ENCODE measurements around the gene INTS7. TPM values are rescaled to one million over a fixed set of nuclear protein-coding genes. Genes with fewer than 3 reads are reported as not detected.
A peak's percentile ranks its signal among the peaks of the same experiment; 100 is the strongest.

Gene INTS7
- total and polyA plus RNA-seq, 2 experiments from 2014 or later: 11.8 to 15.5 TPM

DNA sequence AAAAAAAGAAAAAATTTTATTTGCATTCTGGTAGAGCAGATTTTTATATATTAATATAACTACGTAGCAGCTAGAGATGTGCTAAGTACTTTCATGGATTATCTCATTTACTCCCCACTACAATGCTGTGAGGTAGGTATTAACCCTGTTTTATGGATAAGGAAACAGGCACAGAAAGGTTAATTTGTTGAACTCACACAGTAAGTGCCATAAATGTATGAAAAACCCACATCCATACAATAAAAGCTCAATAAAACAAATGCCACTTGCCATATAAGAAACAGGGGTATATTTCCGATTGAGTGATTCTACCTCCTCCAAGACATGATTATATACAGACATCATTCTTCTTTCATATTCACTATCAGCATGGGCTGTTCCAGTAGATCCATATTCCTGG is 83.1 kb downstream of the INTS7 start:
- Histone ChIP-seq H3K79me2 (no peaks in the 10 kb centered on the region), H3K9me3 (ENCODE audit: low read depth) (no peaks in the 10 kb centered on the region), H3K4me2 (no peak overlapping the region), H3K9me2 (replicated peaks; ENCODE audit: insufficient read depth) (no peaks in the 10 kb centered on the region), H3K4me1 (ENCODE audit: insufficient read depth) (peaks cover 5% of the 10 kb centered on the region), H3K4me3 (no peak overlapping the region), H3K36me3 (replicated peaks; ENCODE audit: insufficient read depth, low read depth) (no peaks in the 10 kb centered on the region), H3K27ac (peak overlapping the region; percentile 35), H3K27me3 (no peaks in the 10 kb centered on the region), H4K20me1 (ENCODE audit: insufficient read depth, poor library complexity, severe bottlenecking) (no peaks in the 10 kb centered on the region), H2AFZ (no peak overlapping the region)
- TF ChIP-seq EZH2 (IDR thresholded peaks at IDR 0.05; ENCODE audit: borderline replicate concordance) (no peak), EZH2phosphoT487 (IDR thresholded peaks at IDR 0.05; ENCODE audit: low read depth, severe bottlenecking, unreplicated experiment) (no peak)
- TF ChIP-seq, protein P1, sequence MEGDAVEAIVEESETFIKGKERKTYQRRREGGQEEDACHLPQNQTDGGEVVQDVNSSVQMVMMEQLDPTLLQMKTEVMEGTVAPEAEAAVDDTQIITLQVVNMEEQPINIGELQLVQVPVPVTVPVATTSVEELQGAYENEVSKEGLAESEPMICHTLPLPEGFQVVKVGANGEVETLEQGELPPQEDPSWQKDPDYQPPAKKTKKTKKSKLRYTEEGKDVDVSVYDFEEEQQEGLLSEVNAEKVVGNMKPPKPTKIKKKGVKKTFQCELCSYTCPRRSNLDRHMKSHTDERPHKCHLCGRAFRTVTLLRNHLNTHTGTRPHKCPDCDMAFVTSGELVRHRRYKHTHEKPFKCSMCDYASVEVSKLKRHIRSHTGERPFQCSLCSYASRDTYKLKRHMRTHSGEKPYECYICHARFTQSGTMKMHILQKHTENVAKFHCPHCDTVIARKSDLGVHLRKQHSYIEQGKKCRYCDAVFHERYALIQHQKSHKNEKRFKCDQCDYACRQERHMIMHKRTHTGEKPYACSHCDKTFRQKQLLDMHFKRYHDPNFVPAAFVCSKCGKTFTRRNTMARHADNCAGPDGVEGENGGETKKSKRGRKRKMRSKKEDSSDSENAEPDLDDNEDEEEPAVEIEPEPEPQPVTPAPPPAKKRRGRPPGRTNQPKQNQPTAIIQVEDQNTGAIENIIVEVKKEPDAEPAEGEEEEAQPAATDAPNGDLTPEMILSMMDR (IDR thresholded peaks at IDR 0.05; ENCODE audit: poor library complexity): no peak
- 96% methylated on average over 2 of the region's 2 CpGs for WGBS (ENCODE audit: low lambda C conversion rate, missing lambda C conversion rate)
- DNase-seq (ENCODE audit: low spot score): no peak

DNA sequence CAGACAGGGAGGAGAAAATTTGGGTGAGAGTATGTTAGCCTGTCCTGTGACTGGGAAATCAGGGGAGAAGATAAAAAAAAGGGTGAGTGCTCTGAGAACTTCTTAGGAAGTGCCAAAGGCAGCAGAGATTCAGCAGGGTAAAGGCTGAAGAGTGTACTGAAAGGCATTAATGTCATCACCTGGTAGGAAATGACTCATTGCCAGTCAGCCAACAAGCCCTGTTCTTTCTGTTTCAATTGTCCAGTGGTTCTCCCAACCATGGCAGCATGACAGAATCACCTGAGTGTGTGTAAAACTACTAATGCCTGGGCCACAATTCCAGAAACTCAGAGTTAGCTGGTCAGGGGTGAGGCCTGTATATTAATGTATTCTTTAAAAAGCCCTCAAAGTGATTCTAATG is 83.5 kb downstream of the INTS7 start:
- Histone ChIP-seq H3K4me2 (no peak overlapping the region), H3K4me1 (ENCODE audit: insufficient read depth) (peaks cover 5% of the 10 kb centered on the region), H3K9me3 (ENCODE audit: low read depth) (no peaks in the 10 kb centered on the region), H3K27ac (peak overlapping the region; percentile 52), H3K27me3 (no peaks in the 10 kb centered on the region), H3K9me2 (replicated peaks; ENCODE audit: insufficient read depth) (no peaks in the 10 kb centered on the region), H3K4me3 (no peak overlapping the region), H3K79me2 (no peaks in the 10 kb centered on the region), H4K20me1 (ENCODE audit: insufficient read depth, poor library complexity, severe bottlenecking) (no peaks in the 10 kb centered on the region), H2AFZ (no peak overlapping the region), H3K36me3 (replicated peaks; ENCODE audit: insufficient read depth, low read depth) (no peaks in the 10 kb centered on the region)
- TF ChIP-seq EZH2 (IDR thresholded peaks at IDR 0.05; ENCODE audit: borderline replicate concordance) (no peak), EZH2phosphoT487 (IDR thresholded peaks at IDR 0.05; ENCODE audit: low read depth, severe bottlenecking, unreplicated experiment) (no peak)
- TF ChIP-seq, protein P1 (IDR thresholded peaks at IDR 0.05; ENCODE audit: poor library complexity): no peak
- DNase-seq (ENCODE audit: low spot score): peak; percentile 35

DNA sequence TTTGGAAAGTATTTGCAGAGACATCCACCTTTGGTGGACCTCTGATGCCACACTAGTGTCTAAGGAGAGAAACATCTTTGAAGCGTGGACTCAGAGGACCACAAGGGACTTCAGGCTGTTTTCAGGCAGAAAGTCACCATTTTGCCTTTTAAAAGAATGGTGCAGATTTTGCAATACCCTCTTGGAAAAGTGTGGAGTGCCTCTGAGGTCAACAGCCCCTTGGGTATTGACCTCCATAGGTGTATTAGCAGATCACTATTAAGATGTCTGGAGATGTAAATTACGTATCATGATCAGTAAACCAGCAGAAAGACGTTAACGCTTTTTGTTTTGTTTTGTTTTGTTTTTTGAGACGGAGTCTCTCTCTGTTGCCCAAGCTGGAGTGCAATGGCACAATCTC is 87.0 kb downstream of the INTS7 start:
- Histone ChIP-seq H3K79me2 (no peaks in the 10 kb centered on the region), H3K9me2 (replicated peaks; ENCODE audit: insufficient read depth) (no peaks in the 10 kb centered on the region), H3K4me2 (no peak overlapping the region), H3K4me1 (ENCODE audit: insufficient read depth) (peaks cover 5% of the 10 kb centered on the region), H3K27me3 (no peaks in the 10 kb centered on the region), H2AFZ (no peak overlapping the region), H3K4me3 (no peak overlapping the region), H4K20me1 (ENCODE audit: insufficient read depth, poor library complexity, severe bottlenecking) (no peaks in the 10 kb centered on the region), H3K27ac (peak overlapping the region; percentile 31), H3K36me3 (replicated peaks; ENCODE audit: insufficient read depth, low read depth) (no peaks in the 10 kb centered on the region), H3K9me3 (ENCODE audit: low read depth) (no peaks in the 10 kb centered on the region)
- DNase-seq (ENCODE audit: low spot score): no peak
- TF ChIP-seq EZH2phosphoT487 (IDR thresholded peaks at IDR 0.05; ENCODE audit: low read depth, severe bottlenecking, unreplicated experiment) (no peak), EZH2 (IDR thresholded peaks at IDR 0.05; ENCODE audit: borderline replicate concordance) (no peak)
- TF ChIP-seq, protein P1 (IDR thresholded peaks at IDR 0.05; ENCODE audit: poor library complexity): no peak
- WGBS (ENCODE audit: low lambda C conversion rate, missing lambda C conversion rate): 97% methylated on average over 5 of the region's 5 CpGs
